K562 (cell line): Measurements from ENCODE around the gene PGD. TPM values are rescaled to one million over a fixed set of nuclear protein-coding genes. Genes with fewer than 3 reads are reported as not detected.
A peak's percentile ranks its signal among the peaks of the same experiment; 100 is the strongest.

Source experiments
- ATAC-seq: fragments of 200-7000 bp; cut with Tn5 transposase; 3 replicates; pipeline ENCODE4 v1.9.1; 2020; ENCODE audit warnings: moderate library complexity
- BruUV-seq: library from RNA; stranded (reverse); fragments of 400-500 nt; replicated peaks from 2 replicates; lab custom pipeline; 2021; lab: Mats Ljungman, UMichigan
- CTCF ChIA-PET: fragments of 300-600 bp; formaldehyde crosslinking; extraction: SDS; loops from one replicate; lab custom pipeline; 2021; ENCODE audit warnings: low intra/inter-chr PET ratio; lab: Yijun Ruan, JAX
- POLR2A ChIA-PET: fragments of 300-600, 350-650 bp; sonication (Branson Sonifier 250); formaldehyde crosslinking; extraction: SDS; loops from one replicate; lab custom pipeline; 2021; ENCODE audit warnings: antibody characterized with exemption, inconsistent platforms; lab: Yijun Ruan, JAX
- DNase-seq, 4 experiments: peaks; one replicate each; pipeline versions ENCODE4 v3.0.0 to v3.0.0-alpha.2; 2011 to 2018; ENCODE audit warnings: low spot score in 3 of 4, mixed read lengths in 3 of 4; ENCODE audit errors: extremely low read depth in 1 of 4
- FAIRE-seq: peaks from 2 replicates; lab custom pipeline; 2011; peaks lifted over from hg19 to GRCh38; lab: Jason Lieb, UNC
- H2AFZ ChIP-seq: 2 replicates; pipeline ENCODE4 v1.6.0; 2011; ENCODE audit warnings: low read depth, low read length, control low read depth, inconsistent platforms
- H3K27ac ChIP-seq: fragments of 200-600 bp; 3 replicates; pipeline ENCODE4 v1.8.0; 2011; ENCODE audit warnings: low read depth, mild to moderate bottlenecking, control low read depth, inconsistent platforms, low read length, moderate library complexity, mixed read lengths; ENCODE audit errors: extremely low read depth
- H3K27me3 ChIP-seq, 2 experiments: fragments of 300-600 bp in 1 of 2; 2 replicates in 1 of 2; 3 replicates in 1 of 2; pipeline versions ENCODE4 v1.6.0 to v1.8.0; 2011; ENCODE audit warnings: inconsistent platforms in 2 of 2, low read length in 2 of 2, mild to moderate bottlenecking in 1 of 2, mixed read lengths in 1 of 2, moderate library complexity in 1 of 2; ENCODE audit not compliant: control insufficient read depth in 2 of 2, insufficient read depth in 2 of 2
- H3K36me3 ChIP-seq: fragments of 300-600 bp; 3 replicates; pipeline ENCODE4 v1.8.0; 2011; ENCODE audit warnings: mild to moderate bottlenecking, low read length, inconsistent platforms; ENCODE audit not compliant: control insufficient read depth, insufficient read depth
- H3K4me1 ChIP-seq, 2 experiments: fragments of 200-600 bp in 1 of 2; replicated peaks in 1 of 2; 2 replicates in 1 of 2; 3 replicates in 1 of 2; pipeline versions ENCODE4 v1.5.1 to v1.8.0; 2011; ENCODE audit warnings: inconsistent platforms in 2 of 2, low read length in 2 of 2, mild to moderate bottlenecking in 1 of 2, mixed read lengths in 1 of 2, moderate library complexity in 1 of 2; ENCODE audit not compliant: control insufficient read depth in 2 of 2, insufficient read depth in 2 of 2
- H3K4me2 ChIP-seq: 2 replicates; pipeline ENCODE4 v1.6.1; 2011; ENCODE audit warnings: low read length, control low read depth, inconsistent platforms, mixed read lengths; ENCODE audit not compliant: insufficient read depth
- H3K4me3 ChIP-seq: fragments of 200-600 bp; sonication (generic), shearing (Covaris generic); 2 replicates; pipeline ENCODE4 v1.5.1; 2016; ENCODE audit warnings: control low read depth, inconsistent platforms
- H3K79me2 ChIP-seq: fragments of 200-600 bp; 3 replicates; pipeline ENCODE4 v1.8.0; 2011; ENCODE audit warnings: low read length, inconsistent platforms; ENCODE audit not compliant: control insufficient read depth, insufficient read depth
- H3K9ac ChIP-seq, 2 experiments: 2 replicates each; pipeline versions ENCODE4 v1.6.0 to v1.6.1; 2011; ENCODE audit warnings: low read depth in 2 of 2, low read length in 2 of 2, control low read depth in 1 of 2, inconsistent platforms in 1 of 2, mild to moderate bottlenecking in 1 of 2, mixed read lengths in 1 of 2; ENCODE audit not compliant: insufficient read depth in 1 of 2
- H3K9me1 ChIP-seq: one replicate; pipeline ENCODE4 v1.6.0; 2011; ENCODE audit warnings: inconsistent platforms, mild to moderate bottlenecking, low read length, moderate library complexity; ENCODE audit not compliant: control insufficient read depth, insufficient read depth
- H3K9me3 ChIP-seq: replicated peaks from 2 replicates; pipeline ENCODE4 v1.5.1; 2011; ENCODE audit warnings: low read depth, low read length, inconsistent platforms; ENCODE audit not compliant: control insufficient read depth, insufficient read depth
- H4K20me1 ChIP-seq: replicated peaks from 2 replicates; pipeline ENCODE4 v1.6.1; 2011; ENCODE audit warnings: low read length, inconsistent platforms, mixed read lengths; ENCODE audit not compliant: control insufficient read depth, insufficient read depth
- ADNP ChIP-seq: fragments of 200-800 bp; sonication (Bioruptor generic); IDR thresholded peaks from 2 replicates; pipeline ENCODE4 v1.6.1; 2016; ENCODE audit warnings: missing genetic modification characterization, missing compliant biosample characterization
- BCOR ChIP-seq: fragments of 450-650 bp; IDR thresholded peaks from 2 replicates; pipeline ENCODE4 v1.6.1; 2016
- CEBPB ChIP-seq: fragments of 450-650 bp; IDR thresholded peaks from 2 replicates; pipeline ENCODE4 v1.6.1; 2016; ENCODE audit warnings: missing genetic modification characterization, missing compliant biosample characterization
- CHCHD3 ChIP-seq: fragments of 250-450 bp; sonication (Bioruptor Pico); IDR thresholded peaks from 2 replicates; pipeline ENCODE4 v2.1.2; 2022; ENCODE audit warnings: mild to moderate bottlenecking
- ETV5 ChIP-seq: sonication (generic); formaldehyde crosslinking; IDR thresholded peaks from 2 replicates; pipeline ENCODE4 v1.4.0; 2020; ENCODE audit warnings: low read depth, mild to moderate bottlenecking, missing genetic modification reagents
- FOXK1 ChIP-seq: sonication (generic); formaldehyde crosslinking; IDR thresholded peaks from 2 replicates; pipeline ENCODE4 v1.8.0; 2022; ENCODE audit warnings: missing genetic modification reagents, mild to moderate bottlenecking, borderline replicate concordance
- GATAD2A ChIP-seq: fragments of 450-650 bp; IDR thresholded peaks from 2 replicates; pipeline ENCODE4 v1.6.1; 2017
- HDAC2 ChIP-seq: fragments of 450-650 bp; IDR thresholded peaks from 2 replicates; pipeline ENCODE4 v1.6.1; 2016; ENCODE audit warnings: mild to moderate bottlenecking
- KDM1A ChIP-seq, 2 experiments: fragments of 450-650 bp; IDR thresholded peaks; 2 replicates each; pipeline ENCODE4 v1.6.1; 2016; ENCODE audit warnings: mild to moderate bottlenecking in 2 of 2
- MAFF ChIP-seq: IDR thresholded peaks from 2 replicates; pipeline ENCODE4 v1.6.1; 2012; ENCODE audit warnings: low read length, improper control_type of control experiment
- NCOA1 ChIP-seq: fragments of 450-650 bp; IDR thresholded peaks from 2 replicates; pipeline ENCODE4 v1.6.1; 2016; ENCODE audit warnings: low read depth
- NFRKB ChIP-seq: fragments of 450-650 bp; IDR thresholded peaks from 2 replicates; pipeline ENCODE4 v1.6.1; 2016; ENCODE audit warnings: low read depth
- RBM25 ChIP-seq: fragments of 200-400 bp; formaldehyde crosslinking; IDR thresholded peaks from 2 replicates; pipeline ENCODE4 v1.6.1; 2018; ENCODE audit warnings: low read length, low read depth, moderate library complexity; ENCODE audit not compliant: severe bottlenecking
- RERE ChIP-seq: sonication (generic); formaldehyde crosslinking; IDR thresholded peaks from 2 replicates; pipeline ENCODE4 v1.8.0; 2023; ENCODE audit warnings: missing genetic modification reagents, mild to moderate bottlenecking, borderline replicate concordance
- SMAD2 ChIP-seq: fragments of 150-350 bp; IDR thresholded peaks from 2 replicates; pipeline ENCODE4 v1.6.1; 2014; ENCODE audit warnings: low read depth, mild to moderate bottlenecking, low read length
- SMARCA5 ChIP-seq: fragments of 450-650 bp; IDR thresholded peaks from 2 replicates; pipeline ENCODE4 v1.6.1; 2016
- SNAPC5 ChIP-seq: fragments of 250-450 bp; sonication (Bioruptor Pico); IDR thresholded peaks from 2 replicates; pipeline ENCODE4 v1.8.0; 2021; ENCODE audit warnings: moderate library complexity, mild to moderate bottlenecking, inconsistent platforms
- SREBF2 ChIP-seq: sonication (generic); formaldehyde crosslinking; IDR thresholded peaks from 2 replicates; pipeline ENCODE4 v1.4.0; 2020; ENCODE audit warnings: mild to moderate bottlenecking, missing genetic modification reagents
- ZFP1 ChIP-seq: fragments of 450-650 bp; formaldehyde crosslinking; IDR thresholded peaks from 2 replicates; pipeline ENCODE4 v1.4.0; 2020; ENCODE audit warnings: mild to moderate bottlenecking, mixed read lengths
- ZFP36 ChIP-seq: fragments of 150-350 bp; IDR thresholded peaks from 2 replicates; pipeline ENCODE4 v1.6.1; 2018; ENCODE audit warnings: low read length, low read depth; ENCODE audit not compliant: partially characterized antibody
- ZNF232 ChIP-seq: sonication (generic); formaldehyde crosslinking; IDR thresholded peaks from 2 replicates; pipeline ENCODE4 v1.8.0; 2022; ENCODE audit warnings: mild to moderate bottlenecking, missing genetic modification reagents
- ZNF561 ChIP-seq: fragments of 450-650 bp; formaldehyde crosslinking; conservative IDR thresholded peaks from 2 replicates; pipeline ENCODE4 v1.4.0; 2020; ENCODE audit warnings: mild to moderate bottlenecking, moderate library complexity
- ZNF668 ChIP-seq: fragments of 250-450 bp; sonication (Bioruptor Pico); IDR thresholded peaks from 2 replicates; pipeline ENCODE4 v1.8.0; 2022; ENCODE audit warnings: mild to moderate bottlenecking, inconsistent platforms
- WGBS: fragments of 100-300 bp; shearing (Covaris generic); methylation state at CpG from one replicate; pipeline ENCODE4 v1.1.6; 2016; ENCODE audit warnings: low coverage, mixed read lengths; ENCODE audit not compliant: insufficient coverage; ENCODE audit errors: missing lambda C conversion rate; 5-methylcytosine and 5-hydroxymethylcytosine counted together
- in situ Hi-C: fragments of 300-500 bp; cut with MboI; formaldehyde crosslinking; loops from 4 replicates; pipeline ENCODE4 v1.15.0; 2018; ENCODE audit warnings: inconsistent platforms, mixed read lengths
- intact Hi-C: fragments of 100-400 bp; cut with micrococcal nuclease; formaldehyde crosslinking; loops from 2 replicates; pipeline ENCODE4 v1.14.2; 2022
- polyA plus RNA-seq, 8 experiments: library from polyadenylated mRNA; depleted of rRNA in 4 of 8; stranded (reverse) in 5 of 8; unstranded in 3 of 8; fragments of >200 nt; fragmentation: Nextera tagmentation in 2 of 8; fragmentation: Illumina TruSeq in 1 of 8; extraction: Ambion mirVana in 2 of 8; extraction: Trizol in 1 of 8; gene quantifications; 2 replicates each; pipeline versions ENCODE4 v1.2.1 to v1.2.3, GENCODE V29; 2011 to 2014; ENCODE audit warnings: inconsistent platforms in 1 of 8, missing spikeins in 1 of 8
- total RNA-seq, 7 experiments: library from RNA; depleted of rRNA in 6 of 7; stranded (reverse); fragments of >200 nt in 6 of 7; fragmentation: Illumina TruSeq in 2 of 7; extraction: Trizol in 2 of 7; gene quantifications; 2 replicates each; pipeline versions ENCODE4 v1.2.1 to v1.2.3, GENCODE V29; 2011 to 2021; ENCODE audit warnings: low replicate concordance in 1 of 7

PGD gene
- total and polyA plus RNA-seq, 9 of the 15 experiments (the other 6 are each of a cell fraction or from before 2014, with no cell fraction given) = 177 to 542 (median 270) TPM

- intact Hi-C loops = loop anchor here (5.0 kb wide), 1 partner anchor 93 kb away; no protein-coding TSS in a partner anchor
- ATAC-seq = no peak
- FAIRE-seq = no peak
- in situ Hi-C loops = no loop called here
- no peaks in the 10 kb centered on the region for H3K9me1 ChIP-seq
- DNase-seq = no peak
- ChIA-PET POLR2A (no interaction called here), CTCF (no interaction called here)
- H3K9ac ChIP-seq = no peak overlapping the region
- peaks cover 22% of the 10 kb centered on the region in 2 experiments; a peak in 4 of 5 replicates for H3K4me1 ChIP-seq
- H2AFZ ChIP-seq = no peak overlapping the region
- H3K27me3 ChIP-seq = no peaks in the 10 kb centered on the region
- no peaks in the 10 kb centered on the region for H3K9me3 ChIP-seq
- H3K27ac ChIP-seq = no peak overlapping the region
- H3K36me3 ChIP-seq = peaks cover 54% of the 10 kb centered on the region
- H4K20me1 ChIP-seq = no peaks in the 10 kb centered on the region
- no peak overlapping the region for H3K4me2 ChIP-seq
- WGBS = 93% methylated on average over 4 of the region's 4 CpGs
- no peak overlapping the region for H3K4me3 ChIP-seq
- peaks cover 24% of the 10 kb centered on the region for H3K79me2 ChIP-seq
- TSS peak; percentile 4 for BruUV-seq
- TF ChIP-seq ZFP36 = peak; percentile 77
- no peak for TF ChIP-seq GATAD2A
- 0 out of 2 replicates have a peak, but pooled peaks have one; percentile 63 for TF ChIP-seq SMARCA5
- no peak for TF ChIP-seq SNAPC5 (CRISPR knock-in tag)
- TF ChIP-seq NFRKB = no peak
- peak; percentile 94 for TF ChIP-seq BCOR
- peak; percentile 64 to 67 for TF ChIP-seq KDM1A (IDR thresholded peaks at IDR 0.05)
- TF ChIP-seq ZFP1 (CRISPR knock-in tag) = no peak
- TF ChIP-seq ADNP (tag) = 0 out of 2 replicates have a peak, but pooled peaks have one; percentile 31
- peak; percentile 27; the same call in 1 of the 2 replicates for TF ChIP-seq HDAC2
- TF ChIP-seq SMAD2 = no peak
- TF ChIP-seq FOXK1 = no peak
- no peak for TF ChIP-seq ZNF668
- TF ChIP-seq ZNF561 (CRISPR knock-in tag) = no peak
- peak; percentile 97 for TF ChIP-seq RBM25
- no peak for TF ChIP-seq RERE (CRISPR knock-in tag)
- TF ChIP-seq CHCHD3 (CRISPR knock-in tag) = no peak
- no peak for TF ChIP-seq CEBPB (tag)
- no peak for TF ChIP-seq MAFF
- TF ChIP-seq SREBF2 = no peak
- no peak for TF ChIP-seq ZNF232 (CRISPR knock-in tag)
- no peak for TF ChIP-seq NCOA1
- TF ChIP-seq ETV5 (CRISPR knock-in tag) = no peak
Measured at GRCh38 chr1:10470043-10470442, 71.2 kb downstream of the PGD start.
